ENCODE measurements around the gene ORAI3. TPM values are rescaled to one million over a fixed set of nuclear protein-coding genes. Genes with fewer than 3 reads are reported as not detected.

ORAI3 gene
- total RNA-seq, 1 experiment from 2014 or later: 9.0 TPM

GRCh38 chr16:30907064-30907463 lies 41.8 kb upstream of the ORAI3 start:
- no peak for TF ChIP-seq CBX3 (IDR thresholded peaks at IDR 0.05; ENCODE audit: low read depth)
- no peak for TF ChIP-seq EZH2phosphoT487 (IDR thresholded peaks at IDR 0.05; ENCODE audit: borderline replicate concordance)
- TF ChIP-seq, protein P1, sequence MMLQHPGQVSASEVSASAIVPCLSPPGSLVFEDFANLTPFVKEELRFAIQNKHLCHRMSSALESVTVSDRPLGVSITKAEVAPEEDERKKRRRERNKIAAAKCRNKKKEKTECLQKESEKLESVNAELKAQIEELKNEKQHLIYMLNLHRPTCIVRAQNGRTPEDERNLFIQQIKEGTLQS (IDR thresholded peaks at IDR 0.05): no peak
- TF ChIP-seq TCF7L2 (IDR thresholded peaks at IDR 0.05; ENCODE audit: borderline replicate concordance, extremely low read depth, insufficient read depth, insufficient read length): no peak
- TF ChIP-seq, protein P2, sequence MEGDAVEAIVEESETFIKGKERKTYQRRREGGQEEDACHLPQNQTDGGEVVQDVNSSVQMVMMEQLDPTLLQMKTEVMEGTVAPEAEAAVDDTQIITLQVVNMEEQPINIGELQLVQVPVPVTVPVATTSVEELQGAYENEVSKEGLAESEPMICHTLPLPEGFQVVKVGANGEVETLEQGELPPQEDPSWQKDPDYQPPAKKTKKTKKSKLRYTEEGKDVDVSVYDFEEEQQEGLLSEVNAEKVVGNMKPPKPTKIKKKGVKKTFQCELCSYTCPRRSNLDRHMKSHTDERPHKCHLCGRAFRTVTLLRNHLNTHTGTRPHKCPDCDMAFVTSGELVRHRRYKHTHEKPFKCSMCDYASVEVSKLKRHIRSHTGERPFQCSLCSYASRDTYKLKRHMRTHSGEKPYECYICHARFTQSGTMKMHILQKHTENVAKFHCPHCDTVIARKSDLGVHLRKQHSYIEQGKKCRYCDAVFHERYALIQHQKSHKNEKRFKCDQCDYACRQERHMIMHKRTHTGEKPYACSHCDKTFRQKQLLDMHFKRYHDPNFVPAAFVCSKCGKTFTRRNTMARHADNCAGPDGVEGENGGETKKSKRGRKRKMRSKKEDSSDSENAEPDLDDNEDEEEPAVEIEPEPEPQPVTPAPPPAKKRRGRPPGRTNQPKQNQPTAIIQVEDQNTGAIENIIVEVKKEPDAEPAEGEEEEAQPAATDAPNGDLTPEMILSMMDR (IDR thresholded peaks at IDR 0.05 in 2 of 3, conservative IDR thresholded peaks at IDR 0.05 in 1 of 3; ENCODE audit: borderline replicate concordance in 1 of 3, insufficient read depth in 1 of 3, low read depth in 2 of 3, low read length in 2 of 3): no peak
- TF ChIP-seq, protein P3, sequence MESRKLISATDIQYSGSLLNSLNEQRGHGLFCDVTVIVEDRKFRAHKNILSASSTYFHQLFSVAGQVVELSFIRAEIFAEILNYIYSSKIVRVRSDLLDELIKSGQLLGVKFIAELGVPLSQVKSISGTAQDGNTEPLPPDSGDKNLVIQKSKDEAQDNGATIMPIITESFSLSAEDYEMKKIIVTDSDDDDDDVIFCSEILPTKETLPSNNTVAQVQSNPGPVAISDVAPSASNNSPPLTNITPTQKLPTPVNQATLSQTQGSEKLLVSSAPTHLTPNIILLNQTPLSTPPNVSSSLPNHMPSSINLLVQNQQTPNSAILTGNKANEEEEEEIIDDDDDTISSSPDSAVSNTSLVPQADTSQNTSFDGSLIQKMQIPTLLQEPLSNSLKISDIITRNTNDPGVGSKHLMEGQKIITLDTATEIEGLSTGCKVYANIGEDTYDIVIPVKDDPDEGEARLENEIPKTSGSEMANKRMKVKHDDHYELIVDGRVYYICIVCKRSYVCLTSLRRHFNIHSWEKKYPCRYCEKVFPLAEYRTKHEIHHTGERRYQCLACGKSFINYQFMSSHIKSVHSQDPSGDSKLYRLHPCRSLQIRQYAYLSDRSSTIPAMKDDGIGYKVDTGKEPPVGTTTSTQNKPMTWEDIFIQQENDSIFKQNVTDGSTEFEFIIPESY (IDR thresholded peaks at IDR 0.05; ENCODE audit: extremely low read depth, insufficient replicate concordance, low read length): no peak
- no peak for TF ChIP-seq POLR2AphosphoS5 (IDR thresholded peaks at IDR 0.05; ENCODE audit: low read depth, low read length)
- no peak for TF ChIP-seq ZNF274 (IDR thresholded peaks at IDR 0.05; ENCODE audit: low read depth, low read length)
- Histone ChIP-seq H3K9me3 (ENCODE audit: control insufficient read depth in 1 of 2, insufficient read depth in 1 of 2, low read depth in 1 of 2, low read length in 2 of 2) (no peaks in the 10 kb centered on the region), H3K4me3 (replicated peaks in 1 of 2; ENCODE audit: low read depth in 1 of 2, low read length in 2 of 2) (no peak overlapping the region), H3K9me2 (ENCODE audit: insufficient read depth) (no peaks in the 10 kb centered on the region), H3K27me3 (ENCODE audit: insufficient read depth, low read length) (no peaks in the 10 kb centered on the region), H4K20me1 (ENCODE audit: insufficient read depth) (no peaks in the 10 kb centered on the region), H3K79me2 (ENCODE audit: insufficient read depth, low read length) (no peaks in the 10 kb centered on the region), H3K27ac (ENCODE audit: low read depth, low read length) (no peak overlapping the region), H2AFZ (ENCODE audit: low read depth, low read length, poor library complexity, severe bottlenecking) (no peak overlapping the region), H3K4me2 (ENCODE audit: low read length) (no peak overlapping the region), H3K9ac (ENCODE audit: low read length) (no peak overlapping the region), H3K36me3 (ENCODE audit: control insufficient read depth in 1 of 2, insufficient read depth in 2 of 2, low read length in 2 of 2) (no peaks in the 10 kb centered on the region), H3K4me1 (ENCODE audit: control insufficient read depth in 1 of 2, insufficient read depth in 2 of 2, low read length in 2 of 2) (peaks cover 16 to 20% of the 10 kb centered on the region in 2 experiments; a peak in 3 of 4 replicates)
- no peak for DNase-seq (ENCODE audit: low read depth, low spot score)
- ChIA-PET RAD21 (ENCODE audit: low non-redundant PET in 1 of 2, low total read pairs in 2 of 2, uncharacterized antibody in 2 of 2, unreplicated experiment in 2 of 2) (no interaction called here), CTCF (no interaction called here), POLR2A (no interaction called here)
- no TSS peak for BruUV-seq (replicated peaks)
- ATAC-seq: no peak
- intact Hi-C loops (cut with micrococcal nuclease): no loop called here
